ENCODE measurements around the gene DZIP1. TPM values are rescaled to one million over a fixed set of nuclear protein-coding genes. Genes with fewer than 3 reads are reported as not detected.

DZIP1 gene
- total RNA-seq, 4 donors from 2014 or later: 6.4 to 15.3 (median 8.1) TPM

GRCh38 chr13:95596701-95597100 lies 47.8 kb downstream of the DZIP1 start:
- in situ Hi-C loops (cut with MboI; ENCODE audit: low pct_ligation_motif_present in 1 of 4, low pct_unique_long_range_greater_than_20kb in 1 of 4, low sequenced_read_pairs in 3 of 4) (no loop called here), intact Hi-C loops (cut with DNase I; ENCODE audit: low total_unique reads) (no loop called here)
- Histone ChIP-seq H3K27me3 (no peaks in the 10 kb centered on the region), H3K27ac (no peak overlapping the region), H3K36me3 (no peaks in the 10 kb centered on the region), H3K9me3 (no peaks in the 10 kb centered on the region), H3K4me1 (no peaks in the 10 kb centered on the region), H3K4me3 (no peak overlapping the region)
- no peak for DNase-seq
- TF ChIP-seq, protein P1, sequence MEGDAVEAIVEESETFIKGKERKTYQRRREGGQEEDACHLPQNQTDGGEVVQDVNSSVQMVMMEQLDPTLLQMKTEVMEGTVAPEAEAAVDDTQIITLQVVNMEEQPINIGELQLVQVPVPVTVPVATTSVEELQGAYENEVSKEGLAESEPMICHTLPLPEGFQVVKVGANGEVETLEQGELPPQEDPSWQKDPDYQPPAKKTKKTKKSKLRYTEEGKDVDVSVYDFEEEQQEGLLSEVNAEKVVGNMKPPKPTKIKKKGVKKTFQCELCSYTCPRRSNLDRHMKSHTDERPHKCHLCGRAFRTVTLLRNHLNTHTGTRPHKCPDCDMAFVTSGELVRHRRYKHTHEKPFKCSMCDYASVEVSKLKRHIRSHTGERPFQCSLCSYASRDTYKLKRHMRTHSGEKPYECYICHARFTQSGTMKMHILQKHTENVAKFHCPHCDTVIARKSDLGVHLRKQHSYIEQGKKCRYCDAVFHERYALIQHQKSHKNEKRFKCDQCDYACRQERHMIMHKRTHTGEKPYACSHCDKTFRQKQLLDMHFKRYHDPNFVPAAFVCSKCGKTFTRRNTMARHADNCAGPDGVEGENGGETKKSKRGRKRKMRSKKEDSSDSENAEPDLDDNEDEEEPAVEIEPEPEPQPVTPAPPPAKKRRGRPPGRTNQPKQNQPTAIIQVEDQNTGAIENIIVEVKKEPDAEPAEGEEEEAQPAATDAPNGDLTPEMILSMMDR (IDR thresholded peaks at IDR 0.05): no peak
- TF ChIP-seq EP300 (IDR thresholded peaks at IDR 0.05; ENCODE audit: low read depth) (no peak), POLR2A (IDR thresholded peaks at IDR 0.05) (no peak), POLR2AphosphoS5 (IDR thresholded peaks at IDR 0.05) (no peak)
- WGBS, 2 donors (ENCODE audit: low coverage in 1 of 2): 53% methylated on average over 1 of the region's 1 CpG; no CpG with 5 or more reads in 1 of the 2 donors

GRCh38 chr13:95593462-95593861 lies 51.0 kb downstream of the DZIP1 start:
- intact Hi-C loops (cut with DNase I; ENCODE audit: low total_unique reads) (no loop called here), in situ Hi-C loops (cut with MboI; ENCODE audit: low pct_ligation_motif_present in 1 of 4, low pct_unique_long_range_greater_than_20kb in 1 of 4, low sequenced_read_pairs in 3 of 4) (no loop called here)
- H3K27me3 ChIP-seq: no peaks in the 10 kb centered on the region
- WGBS, 2 donors (ENCODE audit: low coverage in 1 of 2): 48 to 55% methylated on average over 1 of the region's 1 CpG
- TF ChIP-seq EP300 (IDR thresholded peaks at IDR 0.05; ENCODE audit: low read depth) (no peak), POLR2A (IDR thresholded peaks at IDR 0.05) (no peak), POLR2AphosphoS5 (IDR thresholded peaks at IDR 0.05) (no peak)
- TF ChIP-seq, protein P1 (IDR thresholded peaks at IDR 0.05): no peak
- H3K9me3 ChIP-seq: no peaks in the 10 kb centered on the region
- DNase-seq: no peak
- H3K27ac ChIP-seq: no peak overlapping the region
- no peaks in the 10 kb centered on the region for H3K36me3 ChIP-seq
- H3K4me1 ChIP-seq: no peaks in the 10 kb centered on the region
- H3K4me3 ChIP-seq: no peak overlapping the region

GRCh38 chr13:95588721-95589120 lies 55.8 kb downstream of the DZIP1 start:
- H3K36me3 ChIP-seq: no peaks in the 10 kb centered on the region
- H3K4me1 ChIP-seq: no peaks in the 10 kb centered on the region
- H3K4me3 ChIP-seq: no peak overlapping the region
- TF ChIP-seq, protein P1 (IDR thresholded peaks at IDR 0.05): no peak
- no peak for TF ChIP-seq POLR2A (IDR thresholded peaks at IDR 0.05)
- no peaks in the 10 kb centered on the region for H3K27me3 ChIP-seq
- 93 to 99% methylated on average over 2 of the region's 2 CpGs for WGBS, 2 donors (ENCODE audit: low coverage in 1 of 2)
- no peaks in the 10 kb centered on the region for H3K9me3 ChIP-seq
- intact Hi-C loops (cut with DNase I; ENCODE audit: low total_unique reads): no loop called here
- DNase-seq: no peak
- in situ Hi-C loops (cut with MboI; ENCODE audit: low pct_ligation_motif_present in 1 of 4, low pct_unique_long_range_greater_than_20kb in 1 of 4, low sequenced_read_pairs in 3 of 4): no loop called here
- no peak overlapping the region for H3K27ac ChIP-seq

DNA sequence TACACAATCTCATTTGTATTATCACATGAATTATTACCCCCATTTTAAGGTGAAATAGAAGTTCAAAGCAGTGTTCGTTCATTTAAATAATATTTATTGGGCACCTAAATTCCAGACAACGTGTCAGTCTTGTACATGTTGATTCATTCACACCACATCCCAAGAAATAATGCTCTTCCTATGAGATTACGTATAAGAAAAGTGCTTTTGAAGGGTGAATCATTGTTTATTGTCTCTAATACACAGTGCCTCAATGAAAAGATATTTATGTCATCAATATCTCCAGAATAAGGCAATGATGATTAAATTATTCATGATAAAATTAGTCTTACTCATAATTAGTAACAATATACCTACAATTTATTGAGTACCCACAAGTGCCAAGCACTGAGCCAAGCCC lies 56.4 kb downstream of the DZIP1 start:
- Histone ChIP-seq H3K4me1 (no peaks in the 10 kb centered on the region), H3K4me3 (no peak overlapping the region), H3K36me3 (no peaks in the 10 kb centered on the region), H3K27me3 (no peaks in the 10 kb centered on the region), H3K27ac (no peak overlapping the region), H3K9me3 (no peaks in the 10 kb centered on the region)
- in situ Hi-C loops (cut with MboI; ENCODE audit: low pct_ligation_motif_present in 1 of 4, low pct_unique_long_range_greater_than_20kb in 1 of 4, low sequenced_read_pairs in 3 of 4): no loop called here
- intact Hi-C loops (cut with DNase I; ENCODE audit: low total_unique reads): no loop called here
- WGBS, 2 donors (ENCODE audit: low coverage in 1 of 2): 87% methylated on average over 3 of the region's 3 CpGs
- DNase-seq: no peak
- TF ChIP-seq EP300 (IDR thresholded peaks at IDR 0.05; ENCODE audit: low read depth): no peak
- TF ChIP-seq, protein P1 (IDR thresholded peaks at IDR 0.05): no peak
- no peak for TF ChIP-seq POLR2A (IDR thresholded peaks at IDR 0.05)
- TF ChIP-seq POLR2AphosphoS5 (IDR thresholded peaks at IDR 0.05): no peak

Measured in transverse colon (tissue), 4 donors.